Transverse colon (tissue), 3 donors: Measurements from ENCODE around the gene IL17C.

Experiments
- CTCF ChIP-seq, 5 experiments: fragments of 200-600 bp in 3 of 5; fragments of 450-650 bp in 2 of 5; sonication (generic) in 3 of 5; IDR thresholded peaks; 1 replicate in 2 of 5; 2 replicates in 3 of 5; pipeline ENCODE4 v1.5.1; 2016 to 2017; ENCODE audit warnings: antibody characterized with exemption in 5 of 5, inconsistent platforms in 3 of 5, mild to moderate bottlenecking in 2 of 5, moderate library complexity in 1 of 5
- POLR2A ChIP-seq: fragments of 450-650 bp; IDR thresholded peaks from one replicate; pipeline ENCODE4 v1.6.1; 2016; ENCODE audit warnings: antibody characterized with exemption, mild to moderate bottlenecking, moderate library complexity

GRCh38 chr16:88601313-88602036, 36.9 kb upstream of the IL17C start:
- TF ChIP-seq POLR2A (no peak), CTCF (IDR thresholded peaks at IDR 0.05) (no peak)
